Activated gamma-delta T cell (primary cell): ENCODE measurements around the gene MED19.
A peak's percentile ranks its signal among the peaks of the same experiment; 100 is the strongest.
"Not testable (repeated sequence)": the region's sequence is repeated elsewhere in the genome, so short reads cannot be mapped to it uniquely, and the experiment has no call there.

ENCODE experiments used
- DNase-seq: peaks from one replicate; lab custom pipeline; 2025; lab: John Stamatoyannopoulos, UW

Gene MED19

DNA sequence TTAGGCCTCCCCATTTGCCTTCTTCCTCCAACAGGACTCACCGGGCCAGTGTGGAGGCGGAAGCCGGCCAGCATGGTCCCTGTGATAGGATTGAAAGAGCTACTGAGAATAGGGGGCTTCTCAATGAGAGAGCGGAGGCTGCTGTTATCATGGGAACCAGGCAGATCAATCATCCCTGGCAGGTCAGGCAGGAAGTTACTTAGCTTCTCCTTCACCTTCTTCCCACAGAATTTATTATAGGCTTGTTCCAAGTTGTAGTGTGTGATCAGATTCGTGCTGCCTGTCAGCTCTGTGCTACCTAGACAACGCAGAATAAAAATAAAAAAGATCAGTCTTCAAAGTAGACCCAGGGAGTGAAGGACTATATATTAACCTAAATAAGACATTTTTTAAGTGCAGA, 7.1 kb downstream of the MED19 start:
- DNase-seq = no peak

DNA sequence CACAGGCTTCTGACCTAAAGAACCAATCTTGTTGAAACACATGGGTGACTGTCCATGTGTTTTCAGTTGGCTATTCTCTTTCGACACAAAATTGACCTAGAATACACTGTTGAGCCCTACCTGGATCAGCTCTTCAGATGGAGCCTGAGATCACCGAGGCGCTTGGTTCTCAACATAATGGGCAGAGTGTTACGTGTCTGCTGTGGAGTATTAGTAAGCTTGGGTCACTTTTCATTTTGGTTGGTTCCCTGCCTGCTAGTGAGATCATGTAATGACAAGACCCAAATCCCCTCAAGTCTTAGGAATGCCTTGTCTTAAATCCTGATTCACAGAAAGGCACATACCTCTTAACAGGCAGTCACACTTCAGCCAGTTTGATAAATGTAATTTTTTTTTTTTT, 8.7 kb downstream of the MED19 start:
- DNase-seq = no peak

DNA sequence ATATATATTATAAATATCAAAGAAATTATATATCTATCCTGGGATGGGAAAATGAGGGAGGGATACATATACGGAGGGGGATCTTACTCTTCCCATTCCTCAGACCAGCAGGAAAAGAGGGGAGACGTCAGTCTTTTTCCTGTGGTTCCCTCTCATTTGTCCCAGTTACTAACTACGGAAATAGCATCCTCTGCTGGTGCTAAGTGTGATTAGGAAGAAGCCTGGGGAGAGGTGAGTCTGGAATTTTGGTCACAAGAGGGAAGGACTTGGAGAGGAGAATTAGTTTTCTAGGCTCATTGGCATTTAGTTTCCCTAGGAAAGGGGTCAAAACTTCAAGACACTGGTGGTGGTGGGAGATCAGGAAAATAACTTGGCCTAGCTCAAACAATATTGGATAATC, 11.6 kb downstream of the MED19 start:
- DNase-seq = no peak

DNA sequence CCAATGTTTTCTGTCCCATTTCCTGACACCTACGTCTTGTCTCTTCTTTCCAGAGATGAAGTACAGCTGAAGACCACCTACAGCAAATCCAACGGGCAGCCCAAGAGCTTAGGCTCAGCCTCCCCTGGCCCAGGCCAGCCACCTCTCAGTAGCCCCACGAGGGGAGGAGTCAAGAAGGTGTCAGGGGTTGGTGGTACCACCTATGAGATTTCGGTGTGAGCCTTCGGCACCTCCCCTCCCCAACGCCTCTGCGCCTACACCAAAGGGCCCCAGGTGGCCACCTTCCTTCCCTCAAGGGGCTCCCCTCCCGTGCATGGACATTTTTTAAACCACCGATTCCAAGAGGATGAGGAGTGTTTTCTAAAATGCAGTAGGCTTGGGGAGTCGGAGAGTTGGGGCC, 12.2 kb downstream of the MED19 start:
- no peak for DNase-seq

DNA sequence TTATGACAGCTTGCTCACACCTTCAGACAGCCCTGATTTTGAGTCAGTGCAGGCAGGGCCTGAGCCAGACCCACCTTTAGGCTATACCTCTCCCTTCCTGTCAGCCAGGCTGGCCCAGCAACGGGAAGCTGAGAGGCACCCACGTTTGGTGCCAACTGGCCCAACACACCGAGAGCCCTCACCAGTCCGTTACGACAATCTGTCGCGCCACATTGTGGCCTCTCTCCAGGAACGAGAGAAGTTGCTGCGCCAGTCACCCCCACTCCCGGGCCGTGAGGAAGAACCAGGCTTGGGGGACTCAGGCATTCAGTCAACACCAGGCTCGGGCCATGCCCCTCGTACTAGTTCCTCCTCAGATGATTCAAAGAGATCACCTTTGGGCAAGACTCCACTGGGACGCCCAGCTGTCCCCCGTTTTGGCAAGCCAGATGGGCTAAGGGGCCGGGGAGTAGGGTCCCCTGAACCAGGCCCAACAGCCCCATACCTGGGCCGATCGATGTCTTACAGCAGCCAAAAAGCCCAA, 13.1 kb downstream of the MED19 start:
- no peak for DNase-seq

DNA sequence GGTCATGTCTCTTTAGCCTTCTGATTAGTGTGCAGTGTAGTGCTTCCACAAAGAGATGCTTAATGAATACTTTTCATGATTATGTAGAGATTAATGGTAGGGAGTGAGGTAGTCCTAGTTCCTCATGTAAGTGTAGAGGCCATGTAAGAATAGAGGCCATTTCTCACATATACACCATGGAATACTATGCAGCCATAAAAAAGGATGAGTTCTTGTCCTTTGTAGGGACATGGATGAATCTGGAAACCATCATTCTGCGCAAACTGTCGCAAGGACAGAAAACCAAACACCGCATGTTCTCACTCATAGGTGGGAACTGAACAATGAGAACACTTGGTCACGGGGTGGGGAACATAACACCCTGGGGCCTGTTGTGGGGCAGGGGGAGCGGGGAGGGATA, 21.5 kb downstream of the MED19 start:
- not testable (repeated sequence) for DNase-seq

DNA sequence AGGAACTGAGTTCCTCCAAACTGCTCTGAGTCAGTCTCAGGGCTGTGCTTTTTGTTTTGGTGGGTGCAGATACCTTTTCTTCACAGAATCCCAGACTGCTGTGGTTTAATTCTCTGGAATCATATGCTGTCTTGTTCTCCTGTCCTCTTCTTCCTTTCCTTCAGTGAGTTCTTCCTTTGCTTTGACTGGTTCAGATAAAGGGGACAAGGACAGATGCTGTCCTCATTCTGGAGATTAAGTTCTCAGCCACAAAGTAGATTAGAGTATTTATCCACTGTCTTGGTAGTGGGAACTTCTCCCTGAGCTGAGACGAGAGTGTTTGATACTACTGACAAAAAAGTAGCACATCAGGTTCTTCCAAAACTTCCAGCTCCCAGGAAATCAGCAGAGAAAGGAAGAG, 30.8 kb downstream of the MED19 start:
- no peak for DNase-seq

DNA sequence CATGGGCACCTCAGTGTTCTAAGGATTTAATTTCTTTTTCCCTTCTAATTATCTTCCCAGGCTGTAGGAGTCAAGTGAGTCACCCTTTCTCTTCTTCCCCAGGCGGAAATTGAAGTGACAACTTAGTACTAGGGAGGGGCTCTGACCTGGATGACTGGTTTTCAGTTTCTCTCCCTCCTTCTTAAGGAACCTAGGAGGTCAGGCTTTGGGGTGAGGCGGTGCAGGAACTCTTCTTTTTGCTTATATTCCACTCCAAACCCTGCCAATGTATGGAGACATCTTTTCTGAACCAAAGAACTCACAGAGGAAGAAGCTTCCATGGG, 31.5 kb downstream of the MED19 start:
- DNase-seq = no peak

DNA sequence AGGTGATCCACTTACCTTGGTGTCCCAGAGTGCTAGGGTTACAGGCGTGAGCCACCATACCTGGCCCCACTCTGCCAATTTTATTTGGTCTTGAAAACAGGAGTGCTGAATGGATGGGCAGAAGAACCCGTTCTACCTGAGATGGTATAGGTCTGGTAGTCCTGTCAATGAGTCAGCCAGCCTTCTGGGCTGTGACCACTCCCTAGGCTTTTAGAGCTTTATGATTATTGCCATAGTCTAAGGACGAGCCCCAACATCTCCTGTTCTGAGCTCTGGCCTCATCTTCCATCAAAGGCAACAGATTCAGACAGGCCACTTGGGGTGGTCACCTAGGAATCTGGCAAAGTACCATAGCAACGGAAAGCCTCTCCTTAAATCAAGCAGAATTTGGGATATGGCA, 32.6 kb downstream of the MED19 start:
- DNase-seq = no peak

DNA sequence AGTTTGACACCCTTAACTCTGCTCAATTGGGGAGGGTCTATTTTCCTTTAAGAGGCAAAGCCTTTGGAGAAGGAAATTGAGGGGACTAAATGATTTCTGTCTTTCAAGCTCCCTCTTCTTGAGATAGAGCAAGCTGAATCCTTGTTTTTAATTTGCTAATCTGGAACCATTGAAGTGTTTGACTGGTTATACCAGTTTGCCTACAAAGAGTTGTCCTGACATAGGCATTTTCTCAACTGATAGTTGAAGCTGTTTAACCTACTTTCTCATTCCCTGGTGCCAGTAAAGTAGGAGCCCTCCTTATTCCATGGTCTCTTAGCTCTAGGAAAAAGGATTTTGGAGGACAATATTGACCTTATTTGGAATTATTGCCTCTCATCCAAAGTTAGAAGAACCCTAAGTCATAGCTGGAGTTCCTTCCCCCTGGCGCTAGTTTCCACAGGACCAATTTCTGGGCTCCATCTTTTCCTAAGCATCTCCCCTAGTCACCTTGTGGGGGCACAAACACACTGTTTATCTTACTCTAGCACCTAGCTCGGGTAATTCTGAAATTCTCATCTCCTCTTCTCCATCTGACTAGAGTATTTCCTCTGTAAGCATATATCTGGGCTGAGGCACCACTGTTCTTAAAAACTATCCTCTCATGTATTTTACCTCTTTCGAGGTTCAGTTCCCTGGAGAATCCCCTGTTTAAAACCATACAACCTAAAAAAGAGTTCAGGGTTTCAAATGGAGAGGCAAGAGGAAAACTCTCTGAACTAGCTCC, 36.7 kb downstream of the MED19 start:
- no peak for DNase-seq

DNA sequence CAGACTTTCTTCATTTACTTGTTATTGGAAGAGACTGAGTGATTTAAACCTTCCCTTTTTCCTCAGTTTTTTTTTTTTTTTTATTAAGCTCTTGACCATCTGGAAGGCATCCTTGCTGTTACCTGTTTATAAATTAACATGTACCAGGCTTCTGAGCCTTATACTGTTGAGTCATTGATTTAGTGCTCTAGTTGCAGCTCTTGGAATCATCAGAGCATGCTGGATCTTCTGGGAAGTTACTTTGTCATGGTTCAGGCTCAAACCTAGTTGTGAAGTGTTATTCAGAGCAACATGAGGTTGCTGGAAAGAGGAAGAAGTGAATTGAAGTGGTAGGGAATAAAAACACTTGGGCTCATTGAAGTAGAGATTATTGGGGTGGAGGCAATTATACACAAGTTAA, 37.8 kb downstream of the MED19 start:
- DNase-seq = no peak

DNA sequence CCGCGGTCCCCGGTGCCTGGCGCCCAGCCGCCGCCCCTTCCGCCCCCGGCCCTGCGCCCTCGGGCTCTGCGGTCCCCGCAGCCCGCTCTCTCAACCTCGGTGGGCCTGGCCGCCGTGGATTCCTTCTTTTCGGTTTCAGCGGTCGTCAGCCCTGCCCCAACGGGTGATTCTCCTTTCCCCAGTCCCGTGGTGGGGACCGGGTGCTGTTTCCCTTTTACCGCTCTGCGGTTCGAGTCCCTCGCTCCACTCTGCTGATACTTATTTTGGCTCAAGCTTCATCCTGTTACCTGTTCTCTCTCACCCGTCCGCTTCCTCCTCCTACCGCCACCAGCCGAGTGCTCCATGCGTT, 43.6 kb downstream of the MED19 start:
- DNase-seq = no peak

DNA sequence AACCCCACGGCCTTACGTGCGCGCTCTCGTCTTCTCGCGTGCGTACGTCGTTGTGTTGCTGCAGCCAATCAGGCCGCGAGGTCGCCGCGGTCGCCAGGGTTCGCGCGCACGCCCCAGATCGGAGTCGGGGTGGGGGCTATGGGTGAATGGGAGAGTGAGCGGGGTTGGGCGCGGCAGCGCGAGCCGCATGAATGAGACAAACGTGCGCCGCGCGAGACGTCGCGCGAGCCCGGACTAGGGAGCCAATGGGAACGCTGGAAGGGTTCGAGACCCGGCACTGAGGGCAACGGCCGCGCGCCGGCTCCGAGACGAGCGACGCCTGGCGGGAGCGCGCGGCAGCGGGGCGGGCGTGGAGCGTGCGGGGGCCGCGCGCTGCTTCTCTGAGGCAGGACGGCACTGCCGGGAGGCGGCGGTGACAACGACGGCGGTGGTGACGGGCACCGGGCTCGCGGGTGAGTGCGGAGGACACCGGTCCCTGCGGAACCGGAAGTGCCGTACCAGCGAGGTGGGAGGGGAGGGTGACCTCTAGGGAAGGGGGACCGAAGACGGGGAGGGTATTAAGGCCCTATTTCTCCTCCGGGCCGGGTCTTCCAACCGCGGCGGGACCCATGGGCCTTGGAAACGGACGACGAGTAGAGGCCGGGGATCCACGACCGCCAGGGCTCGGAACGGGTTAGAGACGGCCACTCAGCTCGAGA, 44.1 kb downstream of the MED19 start, which contains the start of gene ZDHHC5:
ZDHHC5 (plus strand) TSS at position 379 of the 698 bp plus-strand sequence. CDS start 4,977 bp downstream, outside the sequence.
- DNase-seq = peak; percentile 100

DNA sequence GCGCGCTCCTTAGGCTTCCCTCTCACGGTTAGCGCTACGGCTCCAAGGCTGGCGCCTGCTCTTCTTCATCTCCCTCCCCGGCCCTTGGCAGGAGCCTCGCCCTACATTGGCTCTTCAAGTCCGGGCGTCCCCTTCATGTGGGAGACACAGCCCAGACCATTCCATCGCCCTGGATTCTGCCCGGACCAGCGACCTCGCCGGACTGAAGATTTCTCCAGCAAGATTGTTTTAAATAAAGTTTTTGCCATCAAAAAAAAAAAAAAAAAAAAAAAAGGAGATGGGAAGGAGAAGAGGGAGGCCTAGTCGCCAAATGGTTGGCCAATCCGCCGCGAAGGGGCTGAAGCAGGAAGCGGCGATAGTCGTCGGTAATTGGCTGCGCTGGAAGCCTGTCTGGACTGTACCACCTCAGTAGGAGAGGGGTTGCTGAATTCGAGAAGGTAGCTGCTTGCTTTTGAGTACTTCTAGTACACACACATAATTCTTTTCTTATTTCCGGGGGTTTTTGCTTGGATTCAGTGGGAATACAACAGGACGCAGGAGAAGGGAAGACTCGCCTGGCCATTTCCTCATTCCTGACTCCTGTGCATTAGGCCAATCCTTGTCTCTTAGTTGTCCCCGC, 44.8 kb downstream of the MED19 start:
- peak; percentile 60 for DNase-seq

DNA sequence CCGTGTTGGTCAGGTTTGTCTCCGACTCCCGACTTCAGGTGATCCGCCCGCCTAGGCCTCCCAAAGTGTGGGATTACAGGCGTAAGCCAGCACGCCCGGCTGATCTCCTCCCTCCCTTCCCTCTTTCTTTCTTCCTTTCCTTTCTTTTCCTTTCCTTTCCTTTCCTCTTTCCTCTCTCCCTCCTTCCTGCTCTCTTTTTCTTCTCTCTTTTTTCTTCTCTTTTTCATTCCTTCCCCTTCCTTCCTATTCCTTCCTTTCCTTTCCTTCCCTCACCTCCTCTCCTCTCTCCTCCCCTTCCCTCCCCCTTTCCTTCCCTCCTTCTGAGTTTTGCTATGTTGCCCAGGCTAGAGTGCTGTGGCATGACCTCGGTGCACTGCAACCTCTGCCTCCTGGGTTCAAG, 48.0 kb downstream of the MED19 start:
- DNase-seq = no peak

DNA sequence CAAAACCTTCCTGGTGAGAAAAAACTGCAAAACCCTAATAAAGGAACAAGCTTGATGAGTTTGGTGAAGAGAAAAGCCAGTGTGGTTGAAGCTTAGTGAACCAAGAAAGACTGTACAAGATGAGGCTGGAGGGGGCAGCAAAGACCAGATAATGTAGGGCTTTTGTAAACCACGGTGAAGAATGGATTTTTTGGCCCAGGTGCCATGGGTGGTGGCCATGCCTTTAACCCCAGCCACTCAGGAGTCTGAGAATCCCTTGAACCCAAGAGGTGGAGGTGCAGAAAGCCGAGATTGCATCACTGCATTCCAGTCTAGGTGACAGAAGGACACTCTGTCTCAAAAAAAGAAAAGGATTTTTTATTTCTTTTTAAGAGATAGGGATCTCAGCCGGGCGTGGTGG, 49.1 kb downstream of the MED19 start:
- DNase-seq = no peak

DNA sequence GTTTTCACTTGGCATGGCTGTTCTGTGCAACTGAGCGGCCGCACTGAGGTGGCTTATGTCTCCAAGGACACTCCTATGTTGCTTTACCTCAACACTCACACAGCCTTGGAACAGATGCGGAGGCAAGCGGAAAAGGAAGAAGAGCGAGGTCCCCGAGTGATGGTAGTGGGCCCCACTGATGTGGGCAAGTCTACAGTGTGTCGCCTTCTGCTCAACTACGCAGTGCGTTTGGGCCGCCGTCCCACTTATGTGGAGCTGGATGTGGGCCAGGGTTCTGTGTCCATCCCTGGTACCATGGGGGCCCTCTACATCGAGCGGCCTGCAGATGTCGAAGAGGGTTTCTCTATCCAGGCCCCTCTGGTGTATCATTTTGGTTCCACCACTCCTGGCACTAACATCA, 52.3 kb downstream of the MED19 start:
- DNase-seq = no peak

DNA sequence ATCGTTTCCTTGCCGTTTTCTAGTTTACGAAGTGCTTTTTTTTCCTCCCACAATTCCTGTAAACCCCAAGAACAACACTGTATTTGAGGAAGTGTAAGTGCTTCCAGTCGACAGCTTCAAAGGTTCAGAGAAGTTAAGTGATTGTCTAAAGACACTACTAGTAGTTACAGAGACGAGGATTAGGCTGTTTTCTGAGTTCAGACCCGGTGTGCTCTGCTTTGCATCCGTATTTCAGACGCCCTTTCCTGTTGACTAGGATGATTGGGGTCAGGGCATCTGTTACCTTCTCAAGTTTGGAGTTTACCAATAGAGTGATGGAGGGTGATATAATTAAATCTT, 54.0 kb downstream of the MED19 start:
- DNase-seq = no peak

DNA sequence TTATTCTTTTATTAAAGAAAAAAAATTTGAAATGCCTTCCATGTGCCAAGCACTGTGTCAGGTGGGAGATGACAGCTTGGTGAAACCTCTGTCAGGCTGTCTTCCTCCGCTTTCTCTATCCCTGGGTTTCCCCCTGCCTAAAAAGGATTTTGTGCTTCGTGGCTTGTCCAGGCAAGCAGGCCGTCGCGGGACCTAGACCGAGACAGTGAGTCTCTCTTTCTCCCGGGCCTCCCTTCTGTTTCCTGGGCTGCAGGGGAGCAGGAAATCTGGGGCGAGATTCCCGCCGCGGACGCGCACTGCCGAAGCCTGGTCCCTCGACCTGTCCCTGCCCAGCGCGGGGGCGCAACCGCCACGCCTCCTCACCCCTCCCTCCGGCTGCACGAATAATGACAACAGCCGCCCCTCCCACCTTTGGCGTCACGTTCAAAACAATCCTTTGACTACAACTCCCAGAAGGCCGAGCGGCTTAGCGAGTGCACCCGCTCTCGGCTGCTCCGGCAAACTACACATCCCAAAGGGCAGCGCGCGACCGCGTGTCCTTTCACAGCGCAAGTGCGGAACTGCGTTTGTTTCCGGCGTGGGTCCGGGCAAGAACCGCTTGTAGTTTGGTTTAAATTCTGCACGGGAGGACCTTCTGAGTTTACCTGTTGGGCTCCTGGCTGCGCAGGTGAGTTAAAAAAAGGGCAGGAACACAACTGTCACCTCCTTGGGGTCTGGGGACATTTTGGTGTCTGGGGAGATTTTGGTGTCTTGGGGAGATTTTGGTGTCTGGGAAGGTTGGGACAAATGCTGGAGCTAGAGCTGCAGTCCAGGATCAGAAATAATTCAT, 54.6 kb downstream of the MED19 start, which contains the start of gene CLP1:
CLP1 (plus strand) TSS at position 569 of the 829 bp plus-strand sequence. CDS start 1,715 bp downstream, outside the sequence.
- peak; percentile 88 for DNase-seq

DNA sequence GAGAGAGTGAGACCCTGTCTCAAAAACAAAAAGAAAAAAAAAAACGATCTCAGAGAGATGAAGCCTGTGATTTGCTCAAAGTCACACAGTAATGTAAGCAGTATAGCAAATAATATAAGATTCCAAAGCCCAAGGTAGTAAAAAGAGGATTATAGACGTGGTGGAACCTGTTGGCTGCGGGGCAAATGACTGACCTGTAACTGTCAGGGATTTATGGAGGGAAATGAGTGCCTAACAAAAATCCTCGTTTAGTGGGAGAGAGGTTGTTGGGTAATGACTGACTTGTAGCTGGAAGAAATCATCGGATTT, 55.2 kb downstream of the MED19 start:
- DNase-seq = no peak
